AG04450 (cell line): ENCODE data around the gene AMBP. TPM values are rescaled to one million over a fixed set of nuclear protein-coding genes. Genes with fewer than 3 reads are reported as not detected.

Experiments
- CTCF ChIA-PET: fragments of 300-600, 350-600 bp; formaldehyde crosslinking; extraction: SDS; loops from one replicate; lab custom pipeline; 2022; ENCODE audit warnings: antibody characterized with exemption, inconsistent platforms; lab: Charles Lee
- POLR2A ChIA-PET: fragments of 350-600 bp; formaldehyde crosslinking; extraction: SDS; loops from one replicate; lab custom pipeline; 2021; ENCODE audit warnings: antibody characterized with exemption, inconsistent platforms; lab: Yijun Ruan, JAX
- DNase-seq: peaks from one replicate; pipeline ENCODE4 v3.0.0-alpha.2; 2011; ENCODE audit warnings: low read depth, low spot score
- H3K27ac ChIP-seq: one replicate; pipeline ENCODE4 v1.5.1; 2012; ENCODE audit warnings: low read depth, low read length, control low read depth
- H3K27me3 ChIP-seq: one replicate; pipeline ENCODE4 v1.6.0; 2012; ENCODE audit warnings: low read length; ENCODE audit not compliant: control insufficient read depth, insufficient read depth
- H3K4me3 ChIP-seq: 2 replicates; pipeline ENCODE4 v1.5.1; 2011; ENCODE audit warnings: mild to moderate bottlenecking, low read depth, low read length, control low read depth
- H3K9me3 ChIP-seq: 2 replicates; pipeline ENCODE4 v1.5.1; 2012; ENCODE audit warnings: low read length; ENCODE audit not compliant: control insufficient read depth, insufficient read depth
- CTCF ChIP-seq: IDR thresholded peaks from 2 replicates; pipeline ENCODE4 v1.5.1; 2011; ENCODE audit warnings: low read depth, low read length, control low read depth, inconsistent platforms
- polyA plus RNA-seq: library from polyadenylated mRNA; depleted of rRNA; stranded (reverse); fragments of >200 nt; gene quantifications from 2 replicates; pipeline ENCODE4 v1.2.3, GENCODE V29; 2011

Gene AMBP
- polyA plus RNA-seq, 1 experiment, result 0.74 TPM

GRCh38 chr9:114065304-114065703 lies 12.8 kb downstream of the AMBP start:
- Histone ChIP-seq H3K9me3 (no peaks in the 10 kb centered on the region), H3K4me3 (no peak overlapping the region), H3K27me3 (peaks cover 13% of the 10 kb centered on the region), H3K27ac (no peak overlapping the region)
- no peak for TF ChIP-seq CTCF
- no peak for DNase-seq
- ChIA-PET POLR2A (no interaction called here), CTCF (interaction anchor here (0.7 kb wide), 1 partner anchor 226 kb away, joined by 3 read pairs; no protein-coding TSS in a partner anchor)

- ChIA-PET CTCF (no interaction called here), POLR2A (no interaction called here)
- Histone ChIP-seq H3K27ac (no peak overlapping the region), H3K27me3 (peaks cover 8% of the 10 kb centered on the region), H3K9me3 (no peaks in the 10 kb centered on the region), H3K4me3 (no peak overlapping the region)
- DNase-seq, result no peak
- no peak for TF ChIP-seq CTCF
These were observed 16.1 kb downstream of the AMBP start for GRCh38 chr9:114061830-114062474.

GRCh38 chr9:114061292-114061691 lies 16.8 kb downstream of the AMBP start:
- ChIA-PET POLR2A (no interaction called here), CTCF (no interaction called here)
- TF ChIP-seq CTCF, result no peak
- no peak for DNase-seq
- H3K4me3 ChIP-seq, result no peak overlapping the region
- H3K9me3 ChIP-seq, result no peaks in the 10 kb centered on the region
- peaks cover 8% of the 10 kb centered on the region for H3K27me3 ChIP-seq
- H3K27ac ChIP-seq, result no peak overlapping the region

- CTCF ChIA-PET, result no interaction called here
- H3K27ac ChIP-seq, result no peak overlapping the region
- POLR2A ChIA-PET, result no interaction called here
These were observed 17.4 kb downstream of the AMBP start for GRCh38 chr9:114060711-114061110.

More at GRCh38 chr9:114060711-114061110, 17.4 kb downstream of the AMBP start:
- TF ChIP-seq CTCF, result no peak
- Histone ChIP-seq H3K27me3 (peaks cover 5% of the 10 kb centered on the region), H3K4me3 (no peak overlapping the region), H3K9me3 (no peaks in the 10 kb centered on the region)
- DNase-seq, result no peak
